Activated T-helper 1 cell treated with anti-CD3 and anti-CD28 coated beads, Interleukin-12 subunit alpha, Interleukin-12 subunit beta, Interleukin-2, Interleukin-4 antibody, amounts not matched to agents 30 ng/mL and 10 ng/mL and 1 ng/mL, durations not matched to agents 14 hours and 24 hours and 36 hours (primary cell): ENCODE measurements around the gene NTRK3. TPM values are rescaled to one million over a fixed set of nuclear protein-coding genes. Genes with fewer than 3 reads are reported as not detected.

Source experiments
- DNase-seq: peaks from one replicate; pipeline ENCODE4 v3.0.0; 2021; ENCODE audit warnings: low spot score
- H3K27ac Mint-ChIP-seq: one replicate; pipeline ENCODE4 v1.8.0; 2021; ENCODE audit warnings: mild to moderate bottlenecking, mixed read lengths
- H3K27me3 Mint-ChIP-seq: one replicate; pipeline ENCODE4 v1.8.0; 2022; ENCODE audit warnings: mild to moderate bottlenecking, moderate library complexity, mixed read lengths; ENCODE audit not compliant: insufficient read depth
- H3K36me3 Mint-ChIP-seq: one replicate; pipeline ENCODE4 v1.8.0; 2021; ENCODE audit warnings: low read depth, mixed read lengths
- H3K4me1 Mint-ChIP-seq: one replicate; pipeline ENCODE4 v1.8.0; 2021; ENCODE audit warnings: low read depth, mixed read lengths
- H3K4me3 Mint-ChIP-seq: one replicate; pipeline ENCODE4 v1.8.0; 2021; ENCODE audit warnings: mild to moderate bottlenecking, moderate library complexity, mixed read lengths
- H3K9me3 Mint-ChIP-seq: one replicate; pipeline ENCODE4 v1.8.0; 2021; ENCODE audit warnings: mixed read lengths
- intact Hi-C: fragments of 100-400 bp; cut with micrococcal nuclease; formaldehyde crosslinking; loops from one replicate; pipeline ENCODE4 v1.15.1; 2024
- total RNA-seq: library from RNA; stranded (reverse); gene quantifications from 2 replicates; pipeline ENCODE4 v1.2.3, GENCODE V29; 2022

Gene NTRK3
- total RNA-seq, 1 donor from 2014 or later: 0.29 TPM

DNA sequence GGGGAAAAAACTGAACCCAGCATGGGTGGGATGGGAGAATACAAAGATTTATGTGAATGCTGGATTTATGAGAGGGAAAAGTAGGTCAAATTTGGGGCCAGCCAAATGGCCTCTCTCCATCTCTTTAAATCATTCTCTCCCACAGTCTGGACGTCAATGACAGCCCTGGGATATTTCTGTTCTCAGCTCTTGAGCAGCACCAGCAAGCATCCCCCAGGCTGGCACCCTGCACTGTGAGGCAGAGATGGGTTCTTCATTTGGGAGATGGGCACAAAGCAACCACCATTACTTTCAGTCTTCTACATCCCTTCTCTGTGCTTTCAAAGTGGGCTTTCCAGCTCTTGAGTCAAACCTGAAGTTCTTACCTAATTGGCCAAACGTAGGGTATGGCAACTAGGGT lies 321.0 kb downstream of the NTRK3 start:
- Mint-ChIP-seq H3K4me1 (no peaks in the 10 kb centered on the region), H3K4me3 (no peak overlapping the region), H3K27ac (no peak overlapping the region), H3K9me3 (no peaks in the 10 kb centered on the region), H3K27me3 (no peaks in the 10 kb centered on the region), H3K36me3 (no peaks in the 10 kb centered on the region)
- DNase-seq: no peak
- intact Hi-C loops: no loop called here

GRCh38 chr15:87931584-87931983 lies 325.0 kb downstream of the NTRK3 start:
- Mint-ChIP-seq H3K9me3 (no peaks in the 10 kb centered on the region), H3K27ac (no peak overlapping the region), H3K36me3 (no peaks in the 10 kb centered on the region), H3K4me1 (no peaks in the 10 kb centered on the region), H3K27me3 (no peaks in the 10 kb centered on the region), H3K4me3 (no peak overlapping the region)
- intact Hi-C loops: no loop called here
- no peak for DNase-seq

GRCh38 chr15:87930457-87930856 lies 326.1 kb downstream of the NTRK3 start:
- Mint-ChIP-seq H3K4me1 (no peaks in the 10 kb centered on the region), H3K4me3 (no peak overlapping the region), H3K36me3 (no peaks in the 10 kb centered on the region), H3K9me3 (no peaks in the 10 kb centered on the region), H3K27ac (no peak overlapping the region), H3K27me3 (no peaks in the 10 kb centered on the region)
- DNase-seq: no peak
- intact Hi-C loops: no loop called here

- Mint-ChIP-seq H3K4me1 (no peaks in the 10 kb centered on the region), H3K27ac (no peak overlapping the region), H3K27me3 (no peaks in the 10 kb centered on the region), H3K36me3 (no peaks in the 10 kb centered on the region), H3K4me3 (no peak overlapping the region), H3K9me3 (no peaks in the 10 kb centered on the region)
- DNase-seq: no peak
- intact Hi-C loops: no loop called here
These were observed 326.7 kb downstream of the NTRK3 start for GRCh38 chr15:87929841-87930240.

GRCh38 chr15:87924433-87924832 lies 332.1 kb downstream of the NTRK3 start:
- no peaks in the 10 kb centered on the region for H3K9me3 Mint-ChIP-seq
- intact Hi-C loops: no loop called here

DNA sequence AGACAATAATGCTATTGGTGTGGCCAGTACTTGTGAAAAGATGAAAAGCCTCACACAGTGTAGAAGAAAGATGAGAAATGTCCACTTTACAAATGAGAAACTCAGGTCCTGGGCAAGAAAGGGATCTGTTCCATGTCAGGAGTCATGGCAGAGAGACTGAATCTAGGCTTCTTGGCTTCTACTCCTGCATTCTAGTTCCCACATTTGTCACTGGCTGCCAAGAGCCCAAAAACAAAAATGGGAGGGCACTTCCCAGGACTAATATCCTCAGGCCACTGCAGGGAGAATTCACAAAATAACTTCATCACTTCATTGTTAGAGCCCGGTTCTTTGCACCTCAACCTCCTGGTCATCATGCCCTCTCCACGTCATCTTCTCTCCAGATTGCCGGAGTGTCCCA lies 337.5 kb downstream of the NTRK3 start:
- H3K27me3 Mint-ChIP-seq: no peaks in the 10 kb centered on the region
- H3K36me3 Mint-ChIP-seq: no peaks in the 10 kb centered on the region
- no peaks in the 10 kb centered on the region for H3K4me1 Mint-ChIP-seq
- H3K4me3 Mint-ChIP-seq: no peak overlapping the region
- H3K27ac Mint-ChIP-seq: no peak overlapping the region
- no peak for DNase-seq
- intact Hi-C loops: no loop called here
- H3K9me3 Mint-ChIP-seq: no peaks in the 10 kb centered on the region

More at GRCh38 chr15:87924433-87924832, 332.1 kb downstream of the NTRK3 start:
- Mint-ChIP-seq H3K4me1 (no peaks in the 10 kb centered on the region), H3K4me3 (no peak overlapping the region), H3K27ac (no peak overlapping the region), H3K36me3 (no peaks in the 10 kb centered on the region), H3K27me3 (no peaks in the 10 kb centered on the region)
- DNase-seq: no peak

- H3K4me1 Mint-ChIP-seq: no peaks in the 10 kb centered on the region
- no peaks in the 10 kb centered on the region for H3K27me3 Mint-ChIP-seq
- no peaks in the 10 kb centered on the region for H3K9me3 Mint-ChIP-seq
- no peak overlapping the region for H3K4me3 Mint-ChIP-seq
- no peak for DNase-seq
- intact Hi-C loops: no loop called here
- H3K36me3 Mint-ChIP-seq: no peaks in the 10 kb centered on the region
- no peak overlapping the region for H3K27ac Mint-ChIP-seq
These were observed 339.1 kb downstream of the NTRK3 start for GRCh38 chr15:87917480-87917879.

- Mint-ChIP-seq H3K4me3 (no peak overlapping the region), H3K36me3 (no peaks in the 10 kb centered on the region)
- intact Hi-C loops: no loop called here
These were observed 340.3 kb downstream of the NTRK3 start for GRCh38 chr15:87916208-87916607.

DNA sequence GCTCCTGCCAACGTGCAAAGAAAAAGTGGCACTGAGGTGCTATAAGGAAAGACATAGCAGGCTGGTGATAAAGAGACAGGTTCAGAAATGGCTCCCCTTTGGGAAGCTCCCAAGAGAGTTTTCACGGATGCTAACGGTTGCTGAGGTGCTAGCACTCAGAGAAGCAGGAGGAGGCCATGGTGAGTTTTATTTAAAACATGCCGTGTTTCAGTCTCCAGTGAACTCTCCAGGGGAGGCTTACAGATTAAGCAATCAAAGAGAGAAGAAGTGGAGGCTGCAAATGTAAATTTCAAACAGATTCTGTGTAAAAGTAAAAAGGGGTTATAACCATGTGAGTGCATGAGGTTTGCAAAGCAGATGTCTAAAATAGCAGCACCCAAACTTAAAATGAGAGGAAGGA lies 346.2 kb downstream of the NTRK3 start:
- intact Hi-C loops: no loop called here
- Mint-ChIP-seq H3K36me3 (no peaks in the 10 kb centered on the region), H3K4me3 (no peak overlapping the region), H3K9me3 (no peaks in the 10 kb centered on the region), H3K27me3 (no peaks in the 10 kb centered on the region), H3K27ac (no peak overlapping the region), H3K4me1 (no peaks in the 10 kb centered on the region)
- no peak for DNase-seq

More at GRCh38 chr15:87916208-87916607, 340.3 kb downstream of the NTRK3 start:
- no peak overlapping the region for H3K27ac Mint-ChIP-seq
- H3K4me1 Mint-ChIP-seq: no peaks in the 10 kb centered on the region
- no peaks in the 10 kb centered on the region for H3K9me3 Mint-ChIP-seq
- no peak for DNase-seq
- no peaks in the 10 kb centered on the region for H3K27me3 Mint-ChIP-seq

GRCh38 chr15:87907676-87908446 lies 348.7 kb downstream of the NTRK3 start:
- no peaks in the 10 kb centered on the region for H3K36me3 Mint-ChIP-seq
- no peaks in the 10 kb centered on the region for H3K9me3 Mint-ChIP-seq
- no peak for DNase-seq
- H3K4me1 Mint-ChIP-seq: no peaks in the 10 kb centered on the region
- H3K27ac Mint-ChIP-seq: no peak overlapping the region
- H3K4me3 Mint-ChIP-seq: no peak overlapping the region
- no peaks in the 10 kb centered on the region for H3K27me3 Mint-ChIP-seq
- intact Hi-C loops: no loop called here

DNA sequence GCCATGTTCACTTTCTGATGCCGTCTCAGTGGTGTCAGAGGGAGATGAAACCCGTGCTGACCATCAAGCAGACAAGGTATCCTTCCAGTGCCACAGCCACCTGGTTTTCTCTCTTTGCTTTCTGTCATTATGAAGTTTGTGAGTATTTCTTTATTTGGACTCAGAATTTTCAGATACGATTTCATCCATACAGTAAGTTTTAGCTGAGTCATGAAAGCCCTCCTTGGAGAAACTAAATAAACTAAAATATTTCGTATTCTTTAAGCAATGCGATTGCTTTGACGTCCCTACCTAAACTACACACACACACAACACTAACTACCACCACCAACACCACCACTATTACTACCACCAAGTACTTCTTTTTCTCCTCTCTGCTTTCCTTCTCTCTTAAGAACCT lies 350.1 kb downstream of the NTRK3 start:
- no peak for DNase-seq
- Mint-ChIP-seq H3K36me3 (no peaks in the 10 kb centered on the region), H3K4me1 (no peaks in the 10 kb centered on the region), H3K4me3 (no peak overlapping the region), H3K27me3 (no peaks in the 10 kb centered on the region), H3K27ac (no peak overlapping the region), H3K9me3 (no peaks in the 10 kb centered on the region)
- intact Hi-C loops: no loop called here

DNA sequence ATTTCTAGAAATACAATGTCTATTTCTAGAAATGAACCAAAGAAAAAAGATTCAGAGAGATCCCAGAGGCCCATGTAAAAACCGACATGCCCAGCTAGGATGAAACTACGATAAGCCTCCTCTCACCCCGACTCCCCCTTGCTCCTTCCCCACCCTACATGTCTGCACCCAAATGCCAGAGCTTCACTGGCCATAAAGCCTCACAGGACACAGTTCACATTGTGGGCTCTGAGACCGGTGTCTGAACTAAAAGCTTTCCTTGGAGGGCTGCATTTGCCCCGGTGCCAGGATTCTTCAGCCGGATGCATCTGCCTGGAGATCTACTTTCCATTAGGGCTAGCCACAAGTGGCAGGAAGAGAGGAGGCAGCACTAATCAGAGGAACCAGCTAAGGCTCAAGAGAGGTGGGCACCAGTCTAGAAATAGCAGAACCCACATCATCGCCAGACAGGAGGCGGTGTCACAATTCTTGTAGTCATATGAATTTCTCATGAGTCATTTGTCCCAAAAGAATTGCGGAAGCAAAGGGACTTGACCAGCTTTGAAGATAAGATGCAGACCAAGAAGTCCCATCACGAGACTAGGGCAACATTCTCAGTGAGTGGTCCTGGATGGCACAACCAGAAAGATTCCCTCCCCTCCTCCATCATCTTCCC lies 353.6 kb downstream of the NTRK3 start:
- DNase-seq: no peak
- Mint-ChIP-seq H3K4me1 (no peaks in the 10 kb centered on the region), H3K27me3 (no peaks in the 10 kb centered on the region), H3K36me3 (no peaks in the 10 kb centered on the region), H3K4me3 (no peak overlapping the region), H3K27ac (no peak overlapping the region), H3K9me3 (no peaks in the 10 kb centered on the region)
- intact Hi-C loops: no loop called here

- DNase-seq: no peak
- Mint-ChIP-seq H3K4me1 (no peaks in the 10 kb centered on the region), H3K27ac (no peak overlapping the region), H3K9me3 (no peaks in the 10 kb centered on the region), H3K4me3 (no peak overlapping the region), H3K36me3 (no peaks in the 10 kb centered on the region), H3K27me3 (no peaks in the 10 kb centered on the region)
- intact Hi-C loops: no loop called here
These were observed 354.4 kb downstream of the NTRK3 start for GRCh38 chr15:87901926-87902690.
